WI38 (cell line): ENCODE data around the gene SPDEF.

Experiments
- H3K4me3 ChIP-seq: 2 replicates; pipeline ENCODE4 v1.5.1; 2011; ENCODE audit warnings: low read depth, mild to moderate bottlenecking, control low read depth, low read length
- TF ChIP-seq, protein P1 (sequence below): IDR thresholded peaks from 2 replicates; pipeline ENCODE4 v1.5.1; 2012; ENCODE audit warnings: low read depth, mild to moderate bottlenecking, control low read depth, low read length

The SPDEF gene

GRCh38 chr6:34537922-34538550, 18.1 kb downstream of the SPDEF start:
- TF ChIP-seq, protein P1, sequence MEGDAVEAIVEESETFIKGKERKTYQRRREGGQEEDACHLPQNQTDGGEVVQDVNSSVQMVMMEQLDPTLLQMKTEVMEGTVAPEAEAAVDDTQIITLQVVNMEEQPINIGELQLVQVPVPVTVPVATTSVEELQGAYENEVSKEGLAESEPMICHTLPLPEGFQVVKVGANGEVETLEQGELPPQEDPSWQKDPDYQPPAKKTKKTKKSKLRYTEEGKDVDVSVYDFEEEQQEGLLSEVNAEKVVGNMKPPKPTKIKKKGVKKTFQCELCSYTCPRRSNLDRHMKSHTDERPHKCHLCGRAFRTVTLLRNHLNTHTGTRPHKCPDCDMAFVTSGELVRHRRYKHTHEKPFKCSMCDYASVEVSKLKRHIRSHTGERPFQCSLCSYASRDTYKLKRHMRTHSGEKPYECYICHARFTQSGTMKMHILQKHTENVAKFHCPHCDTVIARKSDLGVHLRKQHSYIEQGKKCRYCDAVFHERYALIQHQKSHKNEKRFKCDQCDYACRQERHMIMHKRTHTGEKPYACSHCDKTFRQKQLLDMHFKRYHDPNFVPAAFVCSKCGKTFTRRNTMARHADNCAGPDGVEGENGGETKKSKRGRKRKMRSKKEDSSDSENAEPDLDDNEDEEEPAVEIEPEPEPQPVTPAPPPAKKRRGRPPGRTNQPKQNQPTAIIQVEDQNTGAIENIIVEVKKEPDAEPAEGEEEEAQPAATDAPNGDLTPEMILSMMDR: no peak
- no peak overlapping the region for H3K4me3 ChIP-seq

DNA sequence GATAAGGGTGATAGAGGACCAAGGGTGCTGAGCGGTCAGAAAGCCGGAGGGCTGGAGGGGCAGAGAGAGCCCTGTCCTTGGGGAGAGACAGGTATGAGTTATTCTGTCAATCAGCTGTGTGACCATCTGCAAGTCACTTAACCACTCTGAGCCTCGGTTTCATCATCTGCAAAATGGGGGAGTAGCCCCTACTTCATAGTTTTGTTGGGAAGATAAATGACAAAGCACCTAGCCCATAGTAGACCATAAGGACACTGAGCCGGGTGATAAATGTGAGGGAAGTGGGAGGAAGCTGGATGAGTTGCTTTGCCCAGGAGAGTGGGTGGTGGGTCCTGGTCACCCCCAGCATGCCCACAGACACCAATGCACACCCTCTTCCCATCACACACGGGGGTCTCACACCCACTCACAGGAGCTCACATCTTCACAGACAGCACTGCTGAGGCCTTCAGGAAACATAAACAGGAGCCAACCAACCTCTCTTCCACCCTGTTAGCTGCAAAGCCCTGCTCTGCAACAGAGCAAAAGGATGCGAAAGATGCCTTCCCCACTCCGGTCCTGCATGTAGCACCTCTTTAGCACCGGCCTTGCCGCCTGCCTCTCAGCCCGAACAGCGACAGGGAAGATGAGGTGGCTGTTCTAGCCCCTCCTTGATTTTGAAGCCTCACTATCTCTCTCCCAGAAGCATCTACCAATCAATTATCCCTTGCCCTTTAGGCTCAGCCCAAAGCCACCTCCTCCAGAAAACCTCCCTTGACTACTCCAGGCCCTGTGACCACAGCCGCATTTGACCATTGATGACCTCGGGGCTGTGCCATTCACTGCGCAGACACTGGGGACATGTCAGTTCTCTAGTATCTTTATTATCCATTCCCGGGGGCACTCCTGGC, 18.9 kb downstream of the SPDEF start:
- H3K4me3 ChIP-seq: no peak overlapping the region
- TF ChIP-seq, protein P1: no peak

DNA sequence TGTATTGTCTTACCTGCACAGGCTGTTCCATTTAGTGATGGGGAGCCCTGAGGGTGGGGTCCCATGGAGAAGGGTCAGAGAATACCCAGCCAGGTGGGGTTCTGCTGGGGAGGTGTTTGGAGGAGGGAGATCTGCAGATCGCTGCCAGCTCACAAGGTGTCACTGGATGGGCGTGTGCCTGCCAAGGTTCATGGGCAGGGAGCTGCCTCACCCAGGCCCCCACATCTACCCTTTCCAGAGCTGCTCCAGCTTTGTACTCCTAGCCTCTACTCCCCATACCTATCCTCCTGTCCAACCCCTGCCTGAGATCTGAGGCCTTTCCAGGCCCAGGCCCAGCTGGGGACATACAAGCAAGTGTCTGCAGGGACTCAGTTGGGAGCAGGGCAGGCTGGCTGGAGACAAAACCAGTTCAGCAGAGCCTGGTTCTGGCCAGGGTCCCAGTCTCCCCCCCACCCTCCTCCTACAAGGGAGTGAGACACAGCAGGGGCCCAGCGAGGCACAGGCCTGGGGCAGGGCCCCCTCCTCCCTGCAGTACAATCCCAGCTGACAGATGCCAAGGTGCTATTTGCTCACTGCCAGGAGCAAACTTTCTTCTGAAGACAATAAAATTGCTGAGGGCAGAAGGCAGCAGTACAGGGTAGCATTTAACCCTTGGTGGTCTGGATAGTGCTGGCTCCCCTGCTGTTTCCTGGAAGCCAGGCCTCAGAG, 19.7 kb downstream of the SPDEF start:
- TF ChIP-seq, protein P1: no peak
- no peak overlapping the region for H3K4me3 ChIP-seq

- TF ChIP-seq, protein P1: no peak
- no peak overlapping the region for H3K4me3 ChIP-seq
These were observed 20.5 kb downstream of the SPDEF start for GRCh38 chr6:34535646-34536045.

- TF ChIP-seq, protein P1: no peak
- no peak overlapping the region for H3K4me3 ChIP-seq
These were observed 20.9 kb downstream of the SPDEF start for GRCh38 chr6:34535199-34535598.

- H3K4me3 ChIP-seq: no peak overlapping the region
- TF ChIP-seq, protein P1: no peak
These were observed 21.5 kb downstream of the SPDEF start for GRCh38 chr6:34534656-34535055.
